Measurements from ENCODE around the gene MICALL1. TPM values are rescaled to one million over a fixed set of nuclear protein-coding genes. Genes with fewer than 3 reads are reported as not detected.

The MICALL1 gene
- total and polyA plus RNA-seq, 2 of the 13 experiments (the other 11 are each of a cell fraction or from before 2014, with no cell fraction given) = 7.6 to 10.6 TPM

DNA sequence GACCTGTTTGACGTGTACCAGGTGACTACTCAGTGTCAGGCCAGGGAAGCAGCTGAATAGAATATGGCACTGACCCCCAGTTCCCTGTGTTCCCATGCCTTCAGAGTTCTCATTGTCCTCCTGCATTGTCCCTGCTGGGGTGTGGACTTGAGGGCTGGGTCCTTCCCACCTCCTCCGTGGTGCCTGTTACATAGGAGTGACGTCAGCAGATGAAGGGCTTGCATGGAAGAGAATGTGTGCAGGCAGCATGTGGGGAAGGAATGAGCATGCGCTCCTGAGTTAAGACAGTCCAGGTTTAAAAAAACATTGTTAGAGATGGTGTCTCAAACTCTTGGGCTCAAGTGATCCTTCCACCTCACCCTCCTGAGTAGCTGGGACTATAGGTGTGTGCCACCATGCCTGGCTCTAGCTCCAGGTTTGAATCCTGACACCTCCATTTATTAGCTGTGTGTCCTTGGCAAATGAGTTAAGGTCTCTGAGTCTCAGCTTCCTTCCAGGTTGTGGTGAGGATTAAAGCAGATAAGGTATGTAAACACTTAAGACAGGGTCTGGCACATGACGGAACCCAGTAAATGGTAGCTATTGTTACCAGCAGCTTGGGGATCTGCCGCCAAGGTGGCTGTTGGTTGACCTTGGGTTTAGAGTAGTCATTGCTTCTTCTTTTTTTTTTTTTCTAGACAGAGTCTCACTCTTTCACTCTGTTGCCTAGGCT is 85.8 kb downstream of the MICALL1 start:
- H2AFZ ChIP-seq (ENCODE audit: low read length) = no peak overlapping the region
- no TSS peak for BruUV-seq (replicated peaks)
- intact Hi-C loops (cut with micrococcal nuclease; ENCODE audit: unreplicated experiment) (no loop called here), in situ Hi-C loops (cut with HindIII; ENCODE audit: extremely low pct_ligation_motif_present, low pct_unique_long_range_greater_than_20kb) (no loop called here)
- FAIRE-seq (no peak), ATAC-seq (no peak), DNase-seq (ENCODE audit: low spot score) (no peak)
- WGBS (ENCODE audit: low lambda C conversion rate) = 59% methylated on average over 6 of the region's 6 CpGs
- no peak overlapping the region for H3K4me3 ChIP-seq (replicated peaks in 1 of 3; ENCODE audit: insufficient read depth in 1 of 3, low read depth in 2 of 3, low read length in 3 of 3)
- no peaks in the 10 kb centered on the region for H3K36me3 ChIP-seq (replicated peaks in 1 of 2; ENCODE audit: control insufficient read depth in 1 of 2, insufficient read depth in 2 of 2, low read length in 2 of 2)
- H3K79me2 ChIP-seq (ENCODE audit: insufficient read depth, low read length) = no peaks in the 10 kb centered on the region
- no peak overlapping the region for H3K9ac ChIP-seq (ENCODE audit: insufficient read depth, low read depth, low read length)
- H3K4me2 ChIP-seq (ENCODE audit: low read depth, low read length) = no peak overlapping the region
- H3K9me3 ChIP-seq (ENCODE audit: low read length) = no peaks in the 10 kb centered on the region
- no peak overlapping the region for H3K27ac ChIP-seq (ENCODE audit: extremely low read length, insufficient read depth, low read length)
- H4K20me1 ChIP-seq (ENCODE audit: insufficient read depth, low read length) = no peaks in the 10 kb centered on the region
- no peaks in the 10 kb centered on the region for H3K27me3 ChIP-seq (ENCODE audit: control insufficient read depth in 1 of 2, insufficient read depth in 2 of 2, low read length in 2 of 2)
- H3K4me1 ChIP-seq (ENCODE audit: insufficient read depth, low read length) = peaks cover 39% of the 10 kb centered on the region
- POLR2A ChIA-PET = no interaction called here
- TF ChIP-seq ZNF768 (CRISPR knock-in tag; IDR thresholded peaks at IDR 0.05) (peak; percentile 62; the same call in 1 of the 2 replicates), CREB1 (IDR thresholded peaks at IDR 0.05) (peak; percentile 89), CREB1 (CRISPR knock-in tag; IDR thresholded peaks at IDR 0.05) (no peak), EEA1 (CRISPR knock-in tag; IDR thresholded peaks at IDR 0.05; ENCODE audit: borderline replicate concordance) (no peak), ATF7 (IDR thresholded peaks at IDR 0.05) (peak; percentile 33; the same call in 1 of the 2 replicates), ATF7 (CRISPR knock-in tag; IDR thresholded peaks at IDR 0.05) (no peak)
- CTCF ChIA-PET (ENCODE audit: low intra/inter-chr PET ratio, low total read pairs) = no interaction called here

Small RNA genes within 50 kb of the gene (microRNA-seq; reads per million reads assigned to microRNA genes)
- gene MIR4534 = not detected
- 2.7 reads per million, percentile 17 among the genes with 10 or more reads in this experiment for gene MIR6820

Other genes with a start within 250 kb of the MICALL1 start
- 46.1 and 58.2 TPM in 2 replicates for gene PDXP, start 247.6 kb upstream of the MICALL1 start, total RNA-seq (2016; rRNA removed; fragmentation: Illumina TruSeq; extraction: Trizol)
- 70.6 and 85.3 TPM in 2 replicates for gene PDXP, start 247.6 kb upstream of the MICALL1 start, polyA plus RNA-seq (2011; rRNA removed)
- 103 and 124 TPM in 2 replicates for gene LGALS1, start 230.7 kb upstream of the MICALL1 start, total RNA-seq (2016; rRNA removed; fragmentation: Illumina TruSeq; extraction: Trizol)
- 858 and 969 TPM in 2 replicates for gene LGALS1, start 230.7 kb upstream of the MICALL1 start, polyA plus RNA-seq (2011; rRNA removed)
- gene NOL12, start 220.0 kb upstream of the MICALL1 start, total RNA-seq (2016; rRNA removed; fragmentation: Illumina TruSeq; extraction: Trizol) = 27.5 and 31.4 TPM in 2 replicates
- 11.8 and 14.3 TPM in 2 replicates for gene NOL12, start 220.0 kb upstream of the MICALL1 start, polyA plus RNA-seq (2011; rRNA removed)
- 11.3 and 15.4 TPM in 2 replicates for gene TRIOBP, start 209.2 kb upstream of the MICALL1 start, total RNA-seq (2016; rRNA removed; fragmentation: Illumina TruSeq; extraction: Trizol)
- 6.1 and 10.1 TPM in 2 replicates for gene TRIOBP, start 209.2 kb upstream of the MICALL1 start, polyA plus RNA-seq (2011; rRNA removed)
- 50.3 and 56.8 TPM in 2 replicates for gene GCAT, start 98.4 kb upstream of the MICALL1 start, total RNA-seq (2016; rRNA removed; fragmentation: Illumina TruSeq; extraction: Trizol)
- gene GCAT, start 98.4 kb upstream of the MICALL1 start, polyA plus RNA-seq (2011; rRNA removed) = 24.6 and 28.0 TPM in 2 replicates
- not detected in 2 replicates for gene GALR3, start 82.9 kb upstream of the MICALL1 start, total RNA-seq (2016; rRNA removed; fragmentation: Illumina TruSeq; extraction: Trizol)
- 0.05 and 0.13 TPM in 2 replicates for gene GALR3, start 82.9 kb upstream of the MICALL1 start, polyA plus RNA-seq (2011; rRNA removed)
- 31.9 and 33.6 TPM in 2 replicates for gene ANKRD54, start 62.0 kb upstream of the MICALL1 start, total RNA-seq (2016; rRNA removed; fragmentation: Illumina TruSeq; extraction: Trizol)
- gene ANKRD54, start 62.0 kb upstream of the MICALL1 start, polyA plus RNA-seq (2011; rRNA removed) = 28.5 and 33.1 TPM in 2 replicates
- gene EIF3L, start 56.9 kb upstream of the MICALL1 start, total RNA-seq (2016; rRNA removed; fragmentation: Illumina TruSeq; extraction: Trizol) = 514 and 695 TPM in 2 replicates
- 731 and 793 TPM in 2 replicates for gene EIF3L, start 56.9 kb upstream of the MICALL1 start, polyA plus RNA-seq (2011; rRNA removed)
- gene C22orf23, start 47.3 kb downstream of the MICALL1 start, total RNA-seq (2016; rRNA removed; fragmentation: Illumina TruSeq; extraction: Trizol) = 0.24 and 0.32 TPM in 2 replicates
- gene C22orf23, start 47.3 kb downstream of the MICALL1 start, polyA plus RNA-seq (2011; rRNA removed) = 0.21 and 0.24 TPM in 2 replicates
- 135 and 147 TPM in 2 replicates for gene POLR2F, start 47.4 kb downstream of the MICALL1 start, total RNA-seq (2016; rRNA removed; fragmentation: Illumina TruSeq; extraction: Trizol)
- 136 and 158 TPM in 2 replicates for gene POLR2F, start 47.4 kb downstream of the MICALL1 start, polyA plus RNA-seq (2011; rRNA removed)
- gene SOX10, start 78.3 kb downstream of the MICALL1 start, total RNA-seq (2016; rRNA removed; fragmentation: Illumina TruSeq; extraction: Trizol) = not detected in 2 replicates
- not detected in 2 replicates for gene SOX10, start 78.3 kb downstream of the MICALL1 start, polyA plus RNA-seq (2011; rRNA removed)
- 16.0 and 19.3 TPM in 2 replicates for gene PICK1, start 151.1 kb downstream of the MICALL1 start, total RNA-seq (2016; rRNA removed; fragmentation: Illumina TruSeq; extraction: Trizol)
- 25.3 and 28.9 TPM in 2 replicates for gene PICK1, start 151.1 kb downstream of the MICALL1 start, polyA plus RNA-seq (2011; rRNA removed)
- gene SLC16A8, start 177.9 kb downstream of the MICALL1 start, total RNA-seq (2016; rRNA removed; fragmentation: Illumina TruSeq; extraction: Trizol) = not detected in 2 replicates
- gene SLC16A8, start 177.9 kb downstream of the MICALL1 start, polyA plus RNA-seq (2011; rRNA removed) = not detected in 2 replicates
- 3.0 and 4.4 TPM in 2 replicates for gene BAIAP2L2, start 204.4 kb downstream of the MICALL1 start, total RNA-seq (2016; rRNA removed; fragmentation: Illumina TruSeq; extraction: Trizol)
- gene BAIAP2L2, start 204.4 kb downstream of the MICALL1 start, polyA plus RNA-seq (2011; rRNA removed) = 7.5 and 8.4 TPM in 2 replicates